ENCODE measurements around the gene C1orf116.

Gene C1orf116

DNA sequence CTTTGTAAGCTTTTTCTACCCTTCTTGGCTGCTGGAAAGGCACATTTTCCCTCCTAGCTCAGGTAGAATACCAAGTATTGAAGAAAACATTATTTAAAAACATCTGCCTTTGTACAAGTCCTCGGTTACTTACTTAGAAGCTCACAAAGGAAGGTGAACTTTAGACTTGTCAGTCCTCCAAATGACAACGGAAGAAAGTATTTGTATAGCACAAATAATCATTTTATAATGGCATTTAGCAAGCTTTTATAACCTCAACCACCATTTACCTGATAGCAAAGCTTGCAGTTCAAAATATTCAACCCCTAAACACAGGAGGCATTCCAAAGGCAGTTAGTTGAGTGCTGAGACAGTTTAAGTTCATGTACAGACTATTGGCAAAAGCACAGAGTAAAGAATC, 59.8 kb downstream of the C1orf116 start:
- TF ChIP-seq CEBPB (IDR thresholded peaks at IDR 0.05), result no peak
- TF ChIP-seq, protein P1, sequence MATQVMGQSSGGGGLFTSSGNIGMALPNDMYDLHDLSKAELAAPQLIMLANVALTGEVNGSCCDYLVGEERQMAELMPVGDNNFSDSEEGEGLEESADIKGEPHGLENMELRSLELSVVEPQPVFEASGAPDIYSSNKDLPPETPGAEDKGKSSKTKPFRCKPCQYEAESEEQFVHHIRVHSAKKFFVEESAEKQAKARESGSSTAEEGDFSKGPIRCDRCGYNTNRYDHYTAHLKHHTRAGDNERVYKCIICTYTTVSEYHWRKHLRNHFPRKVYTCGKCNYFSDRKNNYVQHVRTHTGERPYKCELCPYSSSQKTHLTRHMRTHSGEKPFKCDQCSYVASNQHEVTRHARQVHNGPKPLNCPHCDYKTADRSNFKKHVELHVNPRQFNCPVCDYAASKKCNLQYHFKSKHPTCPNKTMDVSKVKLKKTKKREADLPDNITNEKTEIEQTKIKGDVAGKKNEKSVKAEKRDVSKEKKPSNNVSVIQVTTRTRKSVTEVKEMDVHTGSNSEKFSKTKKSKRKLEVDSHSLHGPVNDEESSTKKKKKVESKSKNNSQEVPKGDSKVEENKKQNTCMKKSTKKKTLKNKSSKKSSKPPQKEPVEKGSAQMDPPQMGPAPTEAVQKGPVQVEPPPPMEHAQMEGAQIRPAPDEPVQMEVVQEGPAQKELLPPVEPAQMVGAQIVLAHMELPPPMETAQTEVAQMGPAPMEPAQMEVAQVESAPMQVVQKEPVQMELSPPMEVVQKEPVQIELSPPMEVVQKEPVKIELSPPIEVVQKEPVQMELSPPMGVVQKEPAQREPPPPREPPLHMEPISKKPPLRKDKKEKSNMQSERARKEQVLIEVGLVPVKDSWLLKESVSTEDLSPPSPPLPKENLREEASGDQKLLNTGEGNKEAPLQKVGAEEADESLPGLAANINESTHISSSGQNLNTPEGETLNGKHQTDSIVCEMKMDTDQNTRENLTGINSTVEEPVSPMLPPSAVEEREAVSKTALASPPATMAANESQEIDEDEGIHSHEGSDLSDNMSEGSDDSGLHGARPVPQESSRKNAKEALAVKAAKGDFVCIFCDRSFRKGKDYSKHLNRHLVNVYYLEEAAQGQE (IDR thresholded peaks at IDR 0.05; ENCODE audit: low read depth), result no peak
- TF ChIP-seq, protein P2, sequence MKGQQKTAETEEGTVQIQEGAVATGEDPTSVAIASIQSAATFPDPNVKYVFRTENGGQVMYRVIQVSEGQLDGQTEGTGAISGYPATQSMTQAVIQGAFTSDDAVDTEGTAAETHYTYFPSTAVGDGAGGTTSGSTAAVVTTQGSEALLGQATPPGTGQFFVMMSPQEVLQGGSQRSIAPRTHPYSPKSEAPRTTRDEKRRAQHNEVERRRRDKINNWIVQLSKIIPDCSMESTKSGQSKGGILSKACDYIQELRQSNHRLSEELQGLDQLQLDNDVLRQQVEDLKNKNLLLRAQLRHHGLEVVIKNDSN (IDR thresholded peaks at IDR 0.05), result no peak
- no peak for TF ChIP-seq EGR1 (IDR thresholded peaks at IDR 0.05)
- TF ChIP-seq TCF12 (IDR thresholded peaks at IDR 0.05; ENCODE audit: low read depth), result no peak
- no peak for TF ChIP-seq TAF1 (IDR thresholded peaks at IDR 0.05; ENCODE audit: low read depth)
- TF ChIP-seq CREB1 (IDR thresholded peaks at IDR 0.05; ENCODE audit: low read depth), result no peak

DNA sequence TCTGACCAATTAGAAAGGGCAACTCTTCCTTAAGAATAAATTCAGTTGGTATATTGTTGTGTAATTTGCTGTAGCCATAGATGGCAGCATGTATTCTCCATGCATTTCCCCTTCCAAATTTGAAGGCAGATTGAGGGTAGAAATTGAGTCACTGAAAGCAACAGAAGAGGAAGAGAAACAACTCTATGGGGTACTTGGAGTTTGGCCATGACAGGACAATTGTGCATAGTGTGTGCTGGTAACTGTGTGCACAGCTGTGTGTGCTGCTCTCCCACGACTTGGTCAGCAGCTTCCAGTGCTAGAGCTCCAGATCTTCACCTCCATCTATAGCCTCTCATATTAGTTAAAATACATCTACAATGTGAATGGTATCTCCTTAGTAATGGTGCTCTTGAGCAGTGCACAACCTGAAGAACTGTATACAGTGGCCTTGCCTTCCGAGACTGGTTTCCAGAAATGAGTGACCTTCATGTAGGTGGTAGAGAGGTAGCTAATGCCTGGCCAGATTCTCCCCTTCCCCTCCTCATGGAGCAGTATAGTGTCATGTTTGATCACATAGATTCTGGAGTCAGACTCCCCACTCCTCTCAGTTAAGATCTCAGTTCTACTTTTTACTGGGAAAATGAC, 61.4 kb downstream of the C1orf116 start:
- TF ChIP-seq, protein P3, sequence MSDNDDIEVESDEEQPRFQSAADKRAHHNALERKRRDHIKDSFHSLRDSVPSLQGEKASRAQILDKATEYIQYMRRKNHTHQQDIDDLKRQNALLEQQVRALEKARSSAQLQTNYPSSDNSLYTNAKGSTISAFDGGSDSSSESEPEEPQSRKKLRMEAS (IDR thresholded peaks at IDR 0.05), result no peak
- TF ChIP-seq NFIC (IDR thresholded peaks at IDR 0.05) (no peak), YY1 (IDR thresholded peaks at IDR 0.05; ENCODE audit: low read depth) (no peak), TEAD4 (IDR thresholded peaks at IDR 0.05) (no peak), CEBPB (IDR thresholded peaks at IDR 0.05) (no peak), TAF1 (IDR thresholded peaks at IDR 0.05; ENCODE audit: low read depth) (no peak), EGR1 (IDR thresholded peaks at IDR 0.05) (no peak), TCF12 (IDR thresholded peaks at IDR 0.05; ENCODE audit: low read depth) (no peak), CREB1 (IDR thresholded peaks at IDR 0.05; ENCODE audit: low read depth) (no peak), FOXM1 (IDR thresholded peaks at IDR 0.05; ENCODE audit: borderline replicate concordance, low read depth) (no peak), EP300 (IDR thresholded peaks at IDR 0.05; ENCODE audit: borderline replicate concordance) (no peak), RAD21 (IDR thresholded peaks at IDR 0.05; ENCODE audit: low read depth) (no peak), ZBTB7A (IDR thresholded peaks at IDR 0.05; ENCODE audit: low read depth) (no peak)
- TF ChIP-seq, protein P2 (IDR thresholded peaks at IDR 0.05), result no peak
- TF ChIP-seq, protein P1 (IDR thresholded peaks at IDR 0.05; ENCODE audit: low read depth), result no peak

DNA sequence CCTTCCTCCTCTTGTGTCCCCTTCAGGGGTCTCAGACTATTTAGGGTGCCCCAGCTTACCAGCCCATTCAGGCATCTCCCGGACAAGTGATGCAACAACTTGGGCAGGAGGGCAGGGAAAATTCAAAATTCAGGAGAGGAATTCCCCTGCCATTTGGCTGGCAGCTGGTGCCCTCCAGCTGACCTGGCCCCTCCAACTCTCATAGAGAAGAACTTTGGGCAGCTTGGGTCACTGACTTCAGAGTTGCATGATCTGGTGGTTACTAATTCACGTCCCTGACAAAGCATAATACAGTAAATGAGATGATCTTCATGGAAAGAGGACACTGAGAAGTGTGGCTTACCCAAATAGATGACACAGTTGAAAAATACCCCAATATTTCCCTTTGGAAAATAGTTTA, 62.1 kb downstream of the C1orf116 start, which contains the start of gene FCAMR:
FCAMR (minus strand) TSS at position 15 of the 400 bp plus-strand sequence. CDS start 335 bp downstream, outside the sequence.
- TF ChIP-seq, protein P2 (IDR thresholded peaks at IDR 0.05), result no peak
- TF ChIP-seq CREB1 (IDR thresholded peaks at IDR 0.05; ENCODE audit: low read depth) (no peak), EGR1 (IDR thresholded peaks at IDR 0.05) (no peak), CEBPB (IDR thresholded peaks at IDR 0.05) (no peak), TAF1 (IDR thresholded peaks at IDR 0.05; ENCODE audit: low read depth) (no peak), NFIC (IDR thresholded peaks at IDR 0.05) (no peak), EP300 (IDR thresholded peaks at IDR 0.05; ENCODE audit: borderline replicate concordance) (no peak), YY1 (IDR thresholded peaks at IDR 0.05; ENCODE audit: low read depth) (no peak), TEAD4 (IDR thresholded peaks at IDR 0.05) (no peak), ZBTB7A (IDR thresholded peaks at IDR 0.05; ENCODE audit: low read depth) (no peak), FOXM1 (IDR thresholded peaks at IDR 0.05; ENCODE audit: borderline replicate concordance, low read depth) (no peak), RAD21 (IDR thresholded peaks at IDR 0.05; ENCODE audit: low read depth) (no peak), TCF12 (IDR thresholded peaks at IDR 0.05; ENCODE audit: low read depth) (no peak)
- TF ChIP-seq, protein P3 (IDR thresholded peaks at IDR 0.05), result no peak
- TF ChIP-seq, protein P1 (IDR thresholded peaks at IDR 0.05; ENCODE audit: low read depth), result no peak

DNA sequence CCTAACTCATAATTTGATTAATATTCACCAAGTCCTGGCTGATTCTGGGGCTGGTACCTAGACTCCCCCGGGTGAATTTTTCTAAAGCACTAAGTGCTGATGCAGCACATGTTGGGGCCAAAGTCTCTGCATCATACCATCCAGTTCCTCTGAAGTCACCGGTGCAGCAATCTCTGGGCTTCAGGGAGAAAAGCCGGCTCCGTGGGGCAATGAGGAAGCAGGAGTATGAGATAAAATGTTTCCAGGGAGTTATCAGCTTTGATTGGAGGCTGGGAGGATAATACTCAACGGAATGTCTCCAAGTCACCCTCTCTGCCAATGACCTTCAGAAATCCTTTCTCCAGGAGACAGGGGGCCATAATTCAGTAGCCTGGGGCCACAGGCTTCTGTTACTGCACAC, 63.5 kb downstream of the C1orf116 start:
- TF ChIP-seq CREB1 (IDR thresholded peaks at IDR 0.05; ENCODE audit: low read depth) (no peak), TEAD4 (IDR thresholded peaks at IDR 0.05) (no peak), TCF12 (IDR thresholded peaks at IDR 0.05; ENCODE audit: low read depth) (no peak), ZBTB7A (IDR thresholded peaks at IDR 0.05; ENCODE audit: low read depth) (no peak), RAD21 (IDR thresholded peaks at IDR 0.05; ENCODE audit: low read depth) (no peak), FOXM1 (IDR thresholded peaks at IDR 0.05; ENCODE audit: borderline replicate concordance, low read depth) (no peak)
- TF ChIP-seq, protein P2 (IDR thresholded peaks at IDR 0.05), result no peak
- TF ChIP-seq, protein P3 (IDR thresholded peaks at IDR 0.05), result no peak
- TF ChIP-seq, protein P1 (IDR thresholded peaks at IDR 0.05; ENCODE audit: low read depth), result no peak

All from Ishikawa (cell line).